Measurements from ENCODE around the gene ROR2. TPM values are rescaled to one million over a fixed set of nuclear protein-coding genes. Genes with fewer than 3 reads are reported as not detected.

Gene ROR2
- total and polyA plus RNA-seq, 5 experiments from 2014 or later: not detected

DNA sequence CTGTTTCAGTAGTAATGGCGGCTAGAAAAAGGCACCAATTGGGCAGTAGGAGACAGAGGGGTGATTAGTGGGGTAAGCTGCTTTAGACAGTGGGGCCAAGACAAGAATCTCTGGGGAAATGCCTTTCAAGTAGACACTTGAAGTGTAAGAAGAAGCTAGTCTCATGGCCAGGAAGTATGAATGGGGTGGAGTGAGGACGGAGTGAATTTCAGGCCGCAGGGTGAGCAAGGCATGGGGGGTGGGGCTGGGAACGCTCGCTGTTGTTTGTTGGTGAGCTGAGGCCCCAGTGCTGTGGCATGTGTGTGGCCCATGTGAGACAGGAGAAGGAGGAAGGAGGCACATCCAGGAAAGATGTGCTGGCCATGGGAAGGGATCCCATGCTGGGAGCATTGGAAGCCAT is 377.2 kb downstream of the ROR2 start:
- H3K9me3 Mint-ChIP-seq: no peaks in the 10 kb centered on the region
- DNase-seq (no peak), ATAC-seq (no peak)
- no peaks in the 10 kb centered on the region for H3K4me1 Mint-ChIP-seq
- H3K27me3 Mint-ChIP-seq: peaks cover 3 to 34% (median 17%) of the 10 kb centered on the region in 5 donors
- H3K27ac Mint-ChIP-seq: no peak overlapping the region
- no peaks in the 10 kb centered on the region for H3K36me3 Mint-ChIP-seq
- POLR2A ChIA-PET: no interaction called here
- H3K4me3 Mint-ChIP-seq: no peak overlapping the region

- H3K27ac Mint-ChIP-seq: no peak overlapping the region
- POLR2A ChIA-PET: no interaction called here
Observed at GRCh38 chr9:91572044-91572443, 378.0 kb downstream of the ROR2 start.

GRCh38 chr9:91571036-91571435 is 379.0 kb downstream of the ROR2 start:
- H3K27me3 Mint-ChIP-seq: peaks cover 3 to 34% (median 17%) of the 10 kb centered on the region in 5 donors
- POLR2A ChIA-PET: no interaction called here
- H3K4me3 Mint-ChIP-seq: no peak overlapping the region

More at GRCh38 chr9:91572044-91572443, 378.0 kb downstream of the ROR2 start:
- Mint-ChIP-seq H3K4me3 (no peak overlapping the region), H3K9me3 (no peaks in the 10 kb centered on the region), H3K27me3 (peaks cover 3 to 34% (median 17%) of the 10 kb centered on the region in 5 donors), H3K36me3 (no peaks in the 10 kb centered on the region), H3K4me1 (no peaks in the 10 kb centered on the region)
- no peak for ATAC-seq
- DNase-seq: no peak

GRCh38 chr9:91567642-91568274 is 382.3 kb downstream of the ROR2 start:
- POLR2A ChIA-PET: no interaction called here
- Mint-ChIP-seq H3K27ac (no peak overlapping the region), H3K4me3 (no peak overlapping the region), H3K36me3 (no peaks in the 10 kb centered on the region), H3K27me3 (peaks cover 3 to 47% (median 21%) of the 10 kb centered on the region in 5 donors), H3K9me3 (no peaks in the 10 kb centered on the region), H3K4me1 (no peaks in the 10 kb centered on the region)
- no peak for DNase-seq
- no peak for ATAC-seq

More at GRCh38 chr9:91571036-91571435, 379.0 kb downstream of the ROR2 start:
- no peak overlapping the region for H3K27ac Mint-ChIP-seq
- H3K36me3 Mint-ChIP-seq: no peaks in the 10 kb centered on the region
- ATAC-seq (no peak), DNase-seq (no peak)
- no peaks in the 10 kb centered on the region for H3K4me1 Mint-ChIP-seq
- no peaks in the 10 kb centered on the region for H3K9me3 Mint-ChIP-seq

GRCh38 chr9:91564081-91564670 is 385.9 kb downstream of the ROR2 start:
- H3K27me3 Mint-ChIP-seq: peaks cover 5 to 39% (median 16%) of the 10 kb centered on the region in 5 donors
- H3K27ac Mint-ChIP-seq: no peak overlapping the region
- H3K9me3 Mint-ChIP-seq: no peaks in the 10 kb centered on the region
- POLR2A ChIA-PET: no interaction called here
- no peaks in the 10 kb centered on the region for H3K36me3 Mint-ChIP-seq
- H3K4me3 Mint-ChIP-seq: no peak overlapping the region
- no peak for ATAC-seq
- no peak for DNase-seq
- H3K4me1 Mint-ChIP-seq: no peaks in the 10 kb centered on the region

GRCh38 chr9:91562416-91562815 is 387.6 kb downstream of the ROR2 start:
- ATAC-seq (no peak), DNase-seq (no peak)
- Mint-ChIP-seq H3K4me1 (no peaks in the 10 kb centered on the region), H3K27ac (no peak overlapping the region), H3K9me3 (no peaks in the 10 kb centered on the region), H3K4me3 (no peak overlapping the region), H3K27me3 (peaks cover 9 to 49% (median 20%) of the 10 kb centered on the region in 5 donors), H3K36me3 (no peaks in the 10 kb centered on the region)
- POLR2A ChIA-PET: no interaction called here

DNA sequence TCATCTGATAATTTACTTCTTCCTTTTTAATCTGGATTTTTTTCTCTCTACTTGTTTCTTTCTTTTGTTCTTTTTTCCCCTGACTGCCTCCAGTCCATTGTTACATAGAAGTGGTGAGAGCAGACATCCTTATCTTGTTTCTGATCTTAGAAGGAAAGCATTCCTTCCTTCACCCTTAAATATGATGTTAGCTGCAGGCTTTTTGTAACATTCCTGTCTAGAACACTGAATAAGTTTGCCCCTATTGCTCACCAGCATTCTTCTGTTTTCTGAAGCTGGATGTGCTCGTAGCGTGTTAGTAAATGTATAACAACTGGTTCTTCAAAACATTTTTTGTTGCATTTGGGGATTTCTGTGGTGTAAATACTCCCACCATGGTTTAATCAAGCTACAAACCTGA is 389.7 kb downstream of the ROR2 start:
- Mint-ChIP-seq H3K27ac (no peak overlapping the region), H3K27me3 (peaks cover 11 to 49% (median 20%) of the 10 kb centered on the region in 5 donors), H3K36me3 (no peaks in the 10 kb centered on the region), H3K4me1 (no peaks in the 10 kb centered on the region), H3K4me3 (no peak overlapping the region), H3K9me3 (no peaks in the 10 kb centered on the region)
- DNase-seq: no peak
- POLR2A ChIA-PET: no interaction called here
- ATAC-seq: no peak

GRCh38 chr9:91558879-91559278 is 391.1 kb downstream of the ROR2 start:
- H3K9me3 Mint-ChIP-seq: peaks cover 0 to 2% (median 0%) of the 10 kb centered on the region in 9 donors
- peaks cover 11 to 45% (median 19%) of the 10 kb centered on the region in 5 donors for H3K27me3 Mint-ChIP-seq
- no peaks in the 10 kb centered on the region for H3K36me3 Mint-ChIP-seq
- DNase-seq (no peak), ATAC-seq (no peak)
- POLR2A ChIA-PET: no interaction called here
- H3K4me1 Mint-ChIP-seq: no peaks in the 10 kb centered on the region
- no peak overlapping the region for H3K4me3 Mint-ChIP-seq
- H3K27ac Mint-ChIP-seq: no peak overlapping the region

- no peak for ATAC-seq
- POLR2A ChIA-PET: no interaction called here
- Mint-ChIP-seq H3K4me1 (no peaks in the 10 kb centered on the region), H3K36me3 (no peaks in the 10 kb centered on the region), H3K27ac (no peak overlapping the region), H3K27me3 (peaks cover 8 to 40% (median 15%) of the 10 kb centered on the region in 5 donors), H3K9me3 (peaks cover 0 to 2% (median 0%) of the 10 kb centered on the region in 9 donors), H3K4me3 (no peak overlapping the region)
- DNase-seq: no peak
Observed at GRCh38 chr9:91558395-91558794, 391.6 kb downstream of the ROR2 start.

GRCh38 chr9:91557327-91557726 is 392.7 kb downstream of the ROR2 start:
- Mint-ChIP-seq H3K27ac (no peak overlapping the region), H3K27me3 (peaks cover 8 to 35% (median 13%) of the 10 kb centered on the region in 5 donors), H3K4me1 (no peaks in the 10 kb centered on the region), H3K36me3 (no peaks in the 10 kb centered on the region), H3K4me3 (no peak overlapping the region), H3K9me3 (peaks cover 0 to 2% (median 0%) of the 10 kb centered on the region in 9 donors)
- POLR2A ChIA-PET: no interaction called here
- ATAC-seq (no peak), DNase-seq (no peak)

DNA sequence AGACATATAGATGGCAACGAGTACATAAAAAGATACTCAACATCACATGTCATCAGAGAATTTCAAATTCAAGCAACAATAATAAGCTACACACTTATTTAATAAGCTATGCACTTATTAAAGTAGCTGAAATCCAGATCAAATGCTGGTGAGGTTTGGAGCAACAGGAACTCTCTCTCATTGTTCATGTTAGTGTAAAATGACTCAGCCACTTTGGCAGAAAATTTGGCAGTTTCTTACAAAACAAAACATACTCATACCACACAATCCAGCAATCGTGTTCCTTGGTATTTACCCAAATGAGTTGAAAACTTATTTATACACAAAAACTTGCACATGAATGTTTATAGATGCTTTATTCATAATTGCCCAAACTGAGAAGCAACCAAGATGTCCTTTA is 394.9 kb downstream of the ROR2 start:
- Mint-ChIP-seq H3K27ac (no peak overlapping the region), H3K9me3 (peaks cover 0 to 2% (median 0%) of the 10 kb centered on the region in 9 donors), H3K27me3 (peaks cover 3 to 40% (median 11%) of the 10 kb centered on the region in 5 donors), H3K4me3 (no peak overlapping the region), H3K4me1 (no peaks in the 10 kb centered on the region), H3K36me3 (no peaks in the 10 kb centered on the region)
- DNase-seq (no peak), ATAC-seq (no peak)
- POLR2A ChIA-PET: no interaction called here

- H3K36me3 Mint-ChIP-seq: no peaks in the 10 kb centered on the region
- H3K27ac Mint-ChIP-seq: no peak overlapping the region
- POLR2A ChIA-PET: no interaction called here
- no peak overlapping the region for H3K4me3 Mint-ChIP-seq
- no peak for DNase-seq
- no peaks in the 10 kb centered on the region for H3K4me1 Mint-ChIP-seq
- H3K27me3 Mint-ChIP-seq: peaks cover 4 to 31% (median 7%) of the 10 kb centered on the region in 5 donors
- ATAC-seq: no peak
- H3K9me3 Mint-ChIP-seq: peaks cover 0 to 9% (median 0%) of the 10 kb centered on the region in 9 donors
Observed at GRCh38 chr9:91549177-91549576, 400.9 kb downstream of the ROR2 start.

- POLR2A ChIA-PET: no interaction called here
- Mint-ChIP-seq H3K27me3 (peaks cover 4 to 40% (median 9%) of the 10 kb centered on the region in 5 donors), H3K4me1 (no peaks in the 10 kb centered on the region), H3K36me3 (no peaks in the 10 kb centered on the region), H3K4me3 (no peak overlapping the region), H3K9me3 (peaks cover 0 to 9% (median 0%) of the 10 kb centered on the region in 9 donors), H3K27ac (no peak overlapping the region)
- ATAC-seq (no peak), DNase-seq (no peak)
Observed at GRCh38 chr9:91547081-91547480, 402.9 kb downstream of the ROR2 start.

- DNase-seq: no peak
- Mint-ChIP-seq H3K4me1 (no peaks in the 10 kb centered on the region), H3K36me3 (no peaks in the 10 kb centered on the region), H3K4me3 (no peak overlapping the region), H3K9me3 (peaks cover 0 to 9% (median 0%) of the 10 kb centered on the region in 9 donors), H3K27ac (no peak overlapping the region), H3K27me3 (peaks cover 4 to 35% (median 9%) of the 10 kb centered on the region in 5 donors)
- no peak for ATAC-seq
- POLR2A ChIA-PET: no interaction called here
Observed at GRCh38 chr9:91546574-91546973, 403.5 kb downstream of the ROR2 start.

Data from naive thymus-derived CD8-positive, alpha-beta T cell (primary cell).